ENCODE results near the gene EFTUD2. TPM values are rescaled to one million over a fixed set of nuclear protein-coding genes. Genes with fewer than 3 reads are reported as not detected.

EFTUD2 gene
- total and polyA plus RNA-seq, 2 of the 8 experiments (the other 6 are each of a cell fraction or from before 2014, with no cell fraction given) = 118 to 195 TPM

DNA sequence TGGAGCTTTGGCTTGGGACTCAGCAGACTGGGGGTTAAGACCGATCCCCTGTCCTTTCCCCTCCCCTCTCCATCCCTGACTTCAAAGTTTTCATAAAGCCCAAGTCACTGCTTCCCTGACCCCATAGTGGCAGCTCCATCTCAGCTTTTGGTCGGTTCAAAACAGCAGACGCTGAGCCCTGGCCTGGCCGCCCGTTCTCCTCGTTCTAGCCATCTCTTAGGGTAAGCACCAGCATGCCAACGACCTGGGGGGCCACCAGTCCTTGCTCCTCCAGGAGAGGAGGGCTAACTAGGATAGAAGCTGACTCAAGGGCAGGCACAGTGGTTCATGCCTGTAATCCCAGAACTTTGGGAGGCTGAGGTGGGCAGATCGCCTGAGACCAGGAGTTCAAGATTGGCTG lies 53.0 kb downstream of the EFTUD2 start (continued):
- TF ChIP-seq, protein P1, sequence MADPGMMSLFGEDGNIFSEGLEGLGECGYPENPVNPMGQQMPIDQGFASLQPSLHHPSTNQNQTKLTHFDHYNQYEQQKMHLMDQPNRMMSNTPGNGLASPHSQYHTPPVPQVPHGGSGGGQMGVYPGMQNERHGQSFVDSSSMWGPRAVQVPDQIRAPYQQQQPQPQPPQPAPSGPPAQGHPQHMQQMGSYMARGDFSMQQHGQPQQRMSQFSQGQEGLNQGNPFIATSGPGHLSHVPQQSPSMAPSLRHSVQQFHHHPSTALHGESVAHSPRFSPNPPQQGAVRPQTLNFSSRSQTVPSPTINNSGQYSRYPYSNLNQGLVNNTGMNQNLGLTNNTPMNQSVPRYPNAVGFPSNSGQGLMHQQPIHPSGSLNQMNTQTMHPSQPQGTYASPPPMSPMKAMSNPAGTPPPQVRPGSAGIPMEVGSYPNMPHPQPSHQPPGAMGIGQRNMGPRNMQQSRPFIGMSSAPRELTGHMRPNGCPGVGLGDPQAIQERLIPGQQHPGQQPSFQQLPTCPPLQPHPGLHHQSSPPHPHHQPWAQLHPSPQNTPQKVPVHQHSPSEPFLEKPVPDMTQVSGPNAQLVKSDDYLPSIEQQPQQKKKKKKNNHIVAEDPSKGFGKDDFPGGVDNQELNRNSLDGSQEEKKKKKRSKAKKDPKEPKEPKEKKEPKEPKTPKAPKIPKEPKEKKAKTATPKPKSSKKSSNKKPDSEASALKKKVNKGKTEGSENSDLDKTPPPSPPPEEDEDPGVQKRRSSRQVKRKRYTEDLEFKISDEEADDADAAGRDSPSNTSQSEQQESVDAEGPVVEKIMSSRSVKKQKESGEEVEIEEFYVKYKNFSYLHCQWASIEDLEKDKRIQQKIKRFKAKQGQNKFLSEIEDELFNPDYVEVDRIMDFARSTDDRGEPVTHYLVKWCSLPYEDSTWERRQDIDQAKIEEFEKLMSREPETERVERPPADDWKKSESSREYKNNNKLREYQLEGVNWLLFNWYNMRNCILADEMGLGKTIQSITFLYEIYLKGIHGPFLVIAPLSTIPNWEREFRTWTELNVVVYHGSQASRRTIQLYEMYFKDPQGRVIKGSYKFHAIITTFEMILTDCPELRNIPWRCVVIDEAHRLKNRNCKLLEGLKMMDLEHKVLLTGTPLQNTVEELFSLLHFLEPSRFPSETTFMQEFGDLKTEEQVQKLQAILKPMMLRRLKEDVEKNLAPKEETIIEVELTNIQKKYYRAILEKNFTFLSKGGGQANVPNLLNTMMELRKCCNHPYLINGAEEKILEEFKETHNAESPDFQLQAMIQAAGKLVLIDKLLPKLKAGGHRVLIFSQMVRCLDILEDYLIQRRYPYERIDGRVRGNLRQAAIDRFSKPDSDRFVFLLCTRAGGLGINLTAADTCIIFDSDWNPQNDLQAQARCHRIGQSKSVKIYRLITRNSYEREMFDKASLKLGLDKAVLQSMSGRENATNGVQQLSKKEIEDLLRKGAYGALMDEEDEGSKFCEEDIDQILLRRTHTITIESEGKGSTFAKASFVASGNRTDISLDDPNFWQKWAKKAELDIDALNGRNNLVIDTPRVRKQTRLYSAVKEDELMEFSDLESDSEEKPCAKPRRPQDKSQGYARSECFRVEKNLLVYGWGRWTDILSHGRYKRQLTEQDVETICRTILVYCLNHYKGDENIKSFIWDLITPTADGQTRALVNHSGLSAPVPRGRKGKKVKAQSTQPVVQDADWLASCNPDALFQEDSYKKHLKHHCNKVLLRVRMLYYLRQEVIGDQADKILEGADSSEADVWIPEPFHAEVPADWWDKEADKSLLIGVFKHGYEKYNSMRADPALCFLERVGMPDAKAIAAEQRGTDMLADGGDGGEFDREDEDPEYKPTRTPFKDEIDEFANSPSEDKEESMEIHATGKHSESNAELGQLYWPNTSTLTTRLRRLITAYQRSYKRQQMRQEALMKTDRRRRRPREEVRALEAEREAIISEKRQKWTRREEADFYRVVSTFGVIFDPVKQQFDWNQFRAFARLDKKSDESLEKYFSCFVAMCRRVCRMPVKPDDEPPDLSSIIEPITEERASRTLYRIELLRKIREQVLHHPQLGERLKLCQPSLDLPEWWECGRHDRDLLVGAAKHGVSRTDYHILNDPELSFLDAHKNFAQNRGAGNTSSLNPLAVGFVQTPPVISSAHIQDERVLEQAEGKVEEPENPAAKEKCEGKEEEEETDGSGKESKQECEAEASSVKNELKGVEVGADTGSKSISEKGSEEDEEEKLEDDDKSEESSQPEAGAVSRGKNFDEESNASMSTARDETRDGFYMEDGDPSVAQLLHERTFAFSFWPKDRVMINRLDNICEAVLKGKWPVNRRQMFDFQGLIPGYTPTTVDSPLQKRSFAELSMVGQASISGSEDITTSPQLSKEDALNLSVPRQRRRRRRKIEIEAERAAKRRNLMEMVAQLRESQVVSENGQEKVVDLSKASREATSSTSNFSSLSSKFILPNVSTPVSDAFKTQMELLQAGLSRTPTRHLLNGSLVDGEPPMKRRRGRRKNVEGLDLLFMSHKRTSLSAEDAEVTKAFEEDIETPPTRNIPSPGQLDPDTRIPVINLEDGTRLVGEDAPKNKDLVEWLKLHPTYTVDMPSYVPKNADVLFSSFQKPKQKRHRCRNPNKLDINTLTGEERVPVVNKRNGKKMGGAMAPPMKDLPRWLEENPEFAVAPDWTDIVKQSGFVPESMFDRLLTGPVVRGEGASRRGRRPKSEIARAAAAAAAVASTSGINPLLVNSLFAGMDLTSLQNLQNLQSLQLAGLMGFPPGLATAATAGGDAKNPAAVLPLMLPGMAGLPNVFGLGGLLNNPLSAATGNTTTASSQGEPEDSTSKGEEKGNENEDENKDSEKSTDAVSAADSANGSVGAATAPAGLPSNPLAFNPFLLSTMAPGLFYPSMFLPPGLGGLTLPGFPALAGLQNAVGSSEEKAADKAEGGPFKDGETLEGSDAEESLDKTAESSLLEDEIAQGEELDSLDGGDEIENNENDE (IDR thresholded peaks at IDR 0.05; ENCODE audit: insufficient replicate concordance, low read length) = no peak
- TF ChIP-seq RAD21 (IDR thresholded peaks at IDR 0.05 in 1 of 2, conservative IDR thresholded peaks at IDR 0.05 in 1 of 2; ENCODE audit: low read depth in 2 of 2, low read length in 2 of 2) (no peak), SIX5 (IDR thresholded peaks at IDR 0.05; ENCODE audit: low read depth, low read length) (no peak)
